HL-60 (cell line): ENCODE measurements around the gene ADAP2.
"Not testable (repeated sequence)": the region's sequence is repeated elsewhere in the genome, so short reads cannot be mapped to it uniquely, and the experiment has no call there.

ENCODE experiments used
- DNase-seq, 2 experiments: peaks; one replicate each; pipeline ENCODE4 v3.0.0-alpha.2; 2010 to 2020; ENCODE audit warnings: low read depth in 1 of 2, low spot score in 1 of 2
- H3K27ac ChIP-seq: fragments of 250-450 bp; sonication (Bioruptor Pico); replicated peaks from 2 replicates; pipeline ENCODE4 v1.5.1; 2020; ENCODE audit warnings: mild to moderate bottlenecking, moderate library complexity
- H3K27me3 ChIP-seq: fragments of 250-450 bp; sonication (Bioruptor Pico); 2 replicates; pipeline ENCODE4 v1.5.1; 2021; ENCODE audit warnings: mild to moderate bottlenecking, moderate library complexity; ENCODE audit not compliant: insufficient read depth, poor library complexity, severe bottlenecking
- H3K4me3 ChIP-seq: replicated peaks from 2 replicates; pipeline ENCODE4 v1.5.1; 2011; ENCODE audit warnings: mild to moderate bottlenecking, control low read depth, low read length; ENCODE audit not compliant: insufficient read depth
- GABPA ChIP-seq: IDR thresholded peaks from 2 replicates; pipeline ENCODE4 v1.6.1; 2012; ENCODE audit warnings: low read depth
- POLR2AphosphoS5 ChIP-seq: IDR thresholded peaks from 2 replicates; pipeline ENCODE4 v1.6.1; 2012; ENCODE audit warnings: low read depth
- SPI1 ChIP-seq: IDR thresholded peaks from 2 replicates; pipeline ENCODE4 v1.6.1; 2012; ENCODE audit warnings: low read depth, mild to moderate bottlenecking, borderline replicate concordance
- TF ChIP-seq, protein P1 (sequence below): IDR thresholded peaks from 2 replicates; pipeline ENCODE4 v1.6.1; 2012; ENCODE audit warnings: low read depth; ENCODE audit not compliant: insufficient replicate concordance
- TF ChIP-seq, protein P2 (sequence below): IDR thresholded peaks from one replicate; pipeline ENCODE4 v1.5.1; 2011; ENCODE audit warnings: low read length, control low read depth, inconsistent platforms; ENCODE audit not compliant: insufficient read depth

ADAP2 gene

GRCh38 chr17:30964876-30965275 is 43.1 kb downstream of the ADAP2 start:
- no peak for DNase-seq
- no peak for TF ChIP-seq SPI1
- Histone ChIP-seq H3K4me3 (no peak overlapping the region), H3K27ac (no peak overlapping the region), H3K27me3 (no peaks in the 10 kb centered on the region)

DNA sequence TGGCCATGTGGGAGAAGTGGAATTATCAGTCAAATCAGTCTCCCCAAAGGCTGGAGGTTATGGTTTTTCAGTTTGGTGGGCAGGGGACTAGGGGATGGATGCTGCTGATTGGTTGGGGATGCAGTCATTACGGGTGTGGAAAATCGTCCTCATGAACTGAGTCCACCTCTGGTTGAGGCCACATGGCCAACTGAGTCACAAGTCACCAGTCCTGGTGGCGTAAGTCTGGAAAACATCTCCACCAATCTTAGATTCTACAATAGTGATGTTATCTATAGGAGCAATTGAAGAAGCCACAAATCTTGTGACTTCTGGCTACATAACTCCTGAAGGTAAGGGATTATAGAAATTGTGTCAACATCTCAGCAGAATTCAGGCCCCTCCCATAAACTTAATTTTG is 43.9 kb downstream of the ADAP2 start:
- Histone ChIP-seq H3K27me3 (no peaks in the 10 kb centered on the region), H3K4me3 (no peak overlapping the region), H3K27ac (no peak overlapping the region)
- TF ChIP-seq, protein P1, sequence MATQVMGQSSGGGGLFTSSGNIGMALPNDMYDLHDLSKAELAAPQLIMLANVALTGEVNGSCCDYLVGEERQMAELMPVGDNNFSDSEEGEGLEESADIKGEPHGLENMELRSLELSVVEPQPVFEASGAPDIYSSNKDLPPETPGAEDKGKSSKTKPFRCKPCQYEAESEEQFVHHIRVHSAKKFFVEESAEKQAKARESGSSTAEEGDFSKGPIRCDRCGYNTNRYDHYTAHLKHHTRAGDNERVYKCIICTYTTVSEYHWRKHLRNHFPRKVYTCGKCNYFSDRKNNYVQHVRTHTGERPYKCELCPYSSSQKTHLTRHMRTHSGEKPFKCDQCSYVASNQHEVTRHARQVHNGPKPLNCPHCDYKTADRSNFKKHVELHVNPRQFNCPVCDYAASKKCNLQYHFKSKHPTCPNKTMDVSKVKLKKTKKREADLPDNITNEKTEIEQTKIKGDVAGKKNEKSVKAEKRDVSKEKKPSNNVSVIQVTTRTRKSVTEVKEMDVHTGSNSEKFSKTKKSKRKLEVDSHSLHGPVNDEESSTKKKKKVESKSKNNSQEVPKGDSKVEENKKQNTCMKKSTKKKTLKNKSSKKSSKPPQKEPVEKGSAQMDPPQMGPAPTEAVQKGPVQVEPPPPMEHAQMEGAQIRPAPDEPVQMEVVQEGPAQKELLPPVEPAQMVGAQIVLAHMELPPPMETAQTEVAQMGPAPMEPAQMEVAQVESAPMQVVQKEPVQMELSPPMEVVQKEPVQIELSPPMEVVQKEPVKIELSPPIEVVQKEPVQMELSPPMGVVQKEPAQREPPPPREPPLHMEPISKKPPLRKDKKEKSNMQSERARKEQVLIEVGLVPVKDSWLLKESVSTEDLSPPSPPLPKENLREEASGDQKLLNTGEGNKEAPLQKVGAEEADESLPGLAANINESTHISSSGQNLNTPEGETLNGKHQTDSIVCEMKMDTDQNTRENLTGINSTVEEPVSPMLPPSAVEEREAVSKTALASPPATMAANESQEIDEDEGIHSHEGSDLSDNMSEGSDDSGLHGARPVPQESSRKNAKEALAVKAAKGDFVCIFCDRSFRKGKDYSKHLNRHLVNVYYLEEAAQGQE: no peak
- TF ChIP-seq, protein P2, sequence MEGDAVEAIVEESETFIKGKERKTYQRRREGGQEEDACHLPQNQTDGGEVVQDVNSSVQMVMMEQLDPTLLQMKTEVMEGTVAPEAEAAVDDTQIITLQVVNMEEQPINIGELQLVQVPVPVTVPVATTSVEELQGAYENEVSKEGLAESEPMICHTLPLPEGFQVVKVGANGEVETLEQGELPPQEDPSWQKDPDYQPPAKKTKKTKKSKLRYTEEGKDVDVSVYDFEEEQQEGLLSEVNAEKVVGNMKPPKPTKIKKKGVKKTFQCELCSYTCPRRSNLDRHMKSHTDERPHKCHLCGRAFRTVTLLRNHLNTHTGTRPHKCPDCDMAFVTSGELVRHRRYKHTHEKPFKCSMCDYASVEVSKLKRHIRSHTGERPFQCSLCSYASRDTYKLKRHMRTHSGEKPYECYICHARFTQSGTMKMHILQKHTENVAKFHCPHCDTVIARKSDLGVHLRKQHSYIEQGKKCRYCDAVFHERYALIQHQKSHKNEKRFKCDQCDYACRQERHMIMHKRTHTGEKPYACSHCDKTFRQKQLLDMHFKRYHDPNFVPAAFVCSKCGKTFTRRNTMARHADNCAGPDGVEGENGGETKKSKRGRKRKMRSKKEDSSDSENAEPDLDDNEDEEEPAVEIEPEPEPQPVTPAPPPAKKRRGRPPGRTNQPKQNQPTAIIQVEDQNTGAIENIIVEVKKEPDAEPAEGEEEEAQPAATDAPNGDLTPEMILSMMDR: no peak
- no peak for TF ChIP-seq GABPA
- no peak for TF ChIP-seq SPI1
- TF ChIP-seq POLR2AphosphoS5: no peak
- no peak for DNase-seq

DNA sequence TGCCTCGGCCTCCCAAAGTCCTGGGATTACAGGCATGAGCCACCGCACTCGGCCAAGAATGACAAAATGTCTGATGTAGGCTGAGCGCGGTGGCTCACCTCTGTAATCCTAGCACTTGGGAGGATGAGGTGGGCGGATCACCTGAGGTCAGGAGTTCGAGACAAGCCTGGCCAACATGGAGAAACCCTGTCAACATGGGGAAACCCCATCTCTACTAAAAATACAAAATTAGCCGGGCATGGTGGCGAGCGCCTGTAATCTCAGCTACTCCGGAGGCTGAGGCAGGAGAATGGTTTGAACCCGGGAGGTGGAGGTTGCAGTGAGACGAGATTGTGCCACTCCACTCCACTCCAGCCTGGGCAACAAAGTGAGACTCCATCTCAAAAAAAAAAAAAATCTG is 46.2 kb downstream of the ADAP2 start:
- not testable (repeated sequence) for H3K27me3 ChIP-seq, H3K27ac ChIP-seq, DNase-seq
- 0 out of 2 replicates have a peak overlapping the region, but pooled peaks have one; percentile 13 for H3K4me3 ChIP-seq

DNA sequence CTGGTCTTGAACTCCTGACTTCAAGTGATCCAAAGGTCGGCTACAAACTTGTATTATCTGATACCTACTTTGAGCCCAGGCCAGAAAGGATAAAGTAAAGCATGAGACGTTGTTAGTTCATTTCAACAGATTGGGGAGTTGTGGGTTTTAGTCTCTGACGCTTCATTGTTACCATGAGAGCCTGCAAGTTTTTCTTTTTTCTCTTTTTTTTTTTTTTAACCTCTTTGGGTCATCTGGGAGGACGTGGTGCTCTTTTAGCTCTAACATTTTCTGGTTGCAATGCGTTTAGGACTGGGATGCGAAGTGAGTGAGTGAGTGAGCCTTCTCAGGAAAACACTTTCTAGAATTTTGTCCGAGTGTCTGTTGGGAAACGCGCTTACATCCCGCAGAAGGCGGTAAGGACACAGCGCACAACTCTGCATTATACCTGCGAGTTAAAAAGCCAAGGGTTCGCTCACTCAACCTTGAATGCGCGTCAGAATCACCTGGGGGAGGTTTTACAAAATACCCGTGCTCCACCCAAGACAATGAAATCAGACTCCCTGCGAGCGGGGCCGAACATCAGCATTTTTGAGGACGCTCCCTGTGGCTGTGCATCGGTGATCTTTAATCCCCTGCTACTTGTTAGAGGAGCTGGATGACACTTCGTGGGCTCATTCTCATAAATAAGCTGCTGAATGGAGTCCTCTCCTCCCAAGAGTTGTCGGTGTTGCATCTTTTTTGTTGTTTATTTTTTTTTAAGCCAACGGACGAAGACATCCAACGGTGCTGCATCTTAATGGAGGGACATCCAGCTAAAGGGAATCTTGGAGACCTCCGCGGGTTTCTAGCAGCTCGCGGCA is 48.5 kb downstream of the ADAP2 start:
- H3K27ac ChIP-seq: peak overlapping the region; percentile 89
- no peak for DNase-seq
- peak overlapping the region; percentile 38 for H3K4me3 ChIP-seq
- no peaks in the 10 kb centered on the region for H3K27me3 ChIP-seq
- TF ChIP-seq, protein P2: no peak
- TF ChIP-seq POLR2AphosphoS5: no peak
- TF ChIP-seq GABPA: no peak
- no peak for TF ChIP-seq SPI1
- TF ChIP-seq, protein P1: no peak
